Trophoblast cell (in vitro differentiated cells and primary cell): ENCODE measurements around the gene KIFC3.
"Not testable (repeated sequence)": the region's sequence is repeated elsewhere in the genome, so short reads cannot be mapped to it uniquely, and the experiment has no call there.

Experiments used
- DNase-seq, 2 donors: peaks; one replicate each; pipeline ENCODE4 v3.0.0-alpha.2; 2016
- H2AFZ ChIP-seq: 2 replicates; pipeline ENCODE4 v1.6.1; 2013; ENCODE audit warnings: low read length, moderate library complexity, mild to moderate bottlenecking; ENCODE audit not compliant: insufficient read depth, poor library complexity
- H2AK5ac ChIP-seq: 2 replicates; pipeline ENCODE4 v1.6.1; 2013; ENCODE audit warnings: mild to moderate bottlenecking, low read length
- H2BK120ac ChIP-seq: 2 replicates; pipeline ENCODE4 v1.6.1; 2013; ENCODE audit warnings: low read length, mild to moderate bottlenecking, moderate library complexity; ENCODE audit not compliant: insufficient read depth, poor library complexity
- H2BK12ac ChIP-seq: 2 replicates; pipeline ENCODE4 v1.6.1; 2013; ENCODE audit warnings: mild to moderate bottlenecking, low read length, moderate library complexity
- H2BK5ac ChIP-seq: 2 replicates; pipeline ENCODE4 v1.6.1; 2013; ENCODE audit warnings: low read length, low read depth, moderate library complexity, mild to moderate bottlenecking; ENCODE audit not compliant: poor library complexity
- H3K14ac ChIP-seq: 2 replicates; pipeline ENCODE4 v1.6.1; 2013; ENCODE audit warnings: mild to moderate bottlenecking, low read length
- H3K18ac ChIP-seq: 2 replicates; pipeline ENCODE4 v1.6.1; 2013; ENCODE audit warnings: mild to moderate bottlenecking, low read length
- H3K23ac ChIP-seq: 2 replicates; pipeline ENCODE4 v1.6.1; 2013; ENCODE audit warnings: low read length
- H3K27ac ChIP-seq: 2 replicates; pipeline ENCODE4 v1.5.1; 2013; ENCODE audit warnings: low read depth, mild to moderate bottlenecking, inconsistent platforms, low read length, moderate library complexity
- H3K27me3 ChIP-seq: 2 replicates; pipeline ENCODE4 v1.6.1; 2013; ENCODE audit warnings: inconsistent platforms, mild to moderate bottlenecking, low read length, moderate library complexity; ENCODE audit not compliant: insufficient read depth
- H3K36me3 ChIP-seq, 2 experiments: 1 replicate in 1 of 2; 2 replicates in 1 of 2; pipeline ENCODE4 v1.6.1; 2013; ENCODE audit warnings: low read length in 2 of 2, mild to moderate bottlenecking in 2 of 2, moderate library complexity in 1 of 2; ENCODE audit not compliant: insufficient read depth in 2 of 2, control insufficient read depth in 1 of 2
- H3K4ac ChIP-seq: 2 replicates; pipeline ENCODE4 v1.6.1; 2013; ENCODE audit warnings: low read depth, mild to moderate bottlenecking, low read length, moderate library complexity
- H3K4me1 ChIP-seq, 2 experiments: 1 replicate in 1 of 2; 2 replicates in 1 of 2; pipeline ENCODE4 v1.6.1; 2013; ENCODE audit warnings: low read length in 2 of 2, mild to moderate bottlenecking in 2 of 2, moderate library complexity in 1 of 2; ENCODE audit not compliant: insufficient read depth in 2 of 2, control insufficient read depth in 1 of 2
- H3K4me2 ChIP-seq: 2 replicates; pipeline ENCODE4 v1.6.1; 2013; ENCODE audit warnings: inconsistent platforms, mild to moderate bottlenecking, low read length, moderate library complexity
- H3K4me3 ChIP-seq: 2 replicates; pipeline ENCODE4 v1.5.1; 2013; ENCODE audit warnings: mild to moderate bottlenecking, low read depth, low read length, inconsistent platforms
- H3K79me1 ChIP-seq: one replicate; pipeline ENCODE4 v1.6.1; 2013; ENCODE audit warnings: low read length
- H3K79me2 ChIP-seq: 2 replicates; pipeline ENCODE4 v1.6.1; 2013; ENCODE audit warnings: low read length, mild to moderate bottlenecking; ENCODE audit not compliant: control insufficient read depth, insufficient read depth, poor library complexity
- H3K9ac ChIP-seq: 2 replicates; pipeline ENCODE4 v1.6.1; 2013; ENCODE audit warnings: mild to moderate bottlenecking, low read length
- H3K9me3 ChIP-seq: 2 replicates; pipeline ENCODE4 v1.6.1; 2013; ENCODE audit warnings: low read depth, mild to moderate bottlenecking, control low read depth, inconsistent platforms, low read length; ENCODE audit not compliant: insufficient read depth
- H4K12ac ChIP-seq: 2 replicates; pipeline ENCODE4 v1.6.1; 2013; ENCODE audit warnings: low read depth, mild to moderate bottlenecking, low read length, moderate library complexity
- H4K8ac ChIP-seq: 2 replicates; pipeline ENCODE4 v1.6.1; 2013; ENCODE audit warnings: low read depth, mild to moderate bottlenecking, low read length, moderate library complexity
- H4K91ac ChIP-seq: one replicate; pipeline ENCODE4 v1.6.1; 2013; ENCODE audit warnings: low read depth, mild to moderate bottlenecking, low read length, moderate library complexity
- WGBS: extraction: QIAGEN DNeasy Blood & Tissue Kit; methylation state at CpG from one replicate; pipeline ENCODE4 v1.1.7; 2013; ENCODE audit warnings: missing lambda C conversion rate; ENCODE audit not compliant: insufficient read length, insufficient coverage; ENCODE audit errors: extremely low coverage; 5-methylcytosine and 5-hydroxymethylcytosine counted together

The KIFC3 gene

GRCh38 chr16:57714047-57714446 lies 88.2 kb downstream of the KIFC3 start:
- WGBS = no CpG with 5 or more reads among the region's 6 CpGs
- no peak overlapping the region for H3K4me3 ChIP-seq
- no peaks in the 10 kb centered on the region for H3K27me3 ChIP-seq
- H3K4me1 ChIP-seq = no peaks in the 10 kb centered on the region
- no peaks in the 10 kb centered on the region for H3K79me2 ChIP-seq
- no peaks in the 10 kb centered on the region for H3K9me3 ChIP-seq
- H2BK5ac ChIP-seq = no peak overlapping the region
- H3K27ac ChIP-seq = no peak overlapping the region
- H2BK12ac ChIP-seq = no peak overlapping the region
- H3K9ac ChIP-seq = no peak overlapping the region
- no peaks in the 10 kb centered on the region for H3K36me3 ChIP-seq
- no peak overlapping the region for H4K91ac ChIP-seq
- no peak overlapping the region for H3K14ac ChIP-seq
- no peak overlapping the region for H3K4ac ChIP-seq
- no peak overlapping the region for H2AFZ ChIP-seq
- H4K12ac ChIP-seq = no peak overlapping the region
- no peak overlapping the region for H3K4me2 ChIP-seq
- no peak overlapping the region for H4K8ac ChIP-seq
- no peak for DNase-seq
- H3K23ac ChIP-seq = no peak overlapping the region
- no peak overlapping the region for H2AK5ac ChIP-seq
- no peak overlapping the region for H3K18ac ChIP-seq
- H3K79me1 ChIP-seq = no peaks in the 10 kb centered on the region
- no peak overlapping the region for H2BK120ac ChIP-seq

GRCh38 chr16:57713596-57713995 lies 88.7 kb downstream of the KIFC3 start:
- Histone ChIP-seq H3K27me3 (no peaks in the 10 kb centered on the region), H2BK5ac (no peak overlapping the region), H2BK120ac (no peak overlapping the region), H4K91ac (no peak overlapping the region), H3K79me1 (no peaks in the 10 kb centered on the region), H3K79me2 (no peaks in the 10 kb centered on the region), H3K4me2 (no peak overlapping the region), H3K9me3 (no peaks in the 10 kb centered on the region), H3K4ac (no peak overlapping the region), H2BK12ac (no peak overlapping the region), H3K14ac (no peak overlapping the region), H3K36me3 (no peaks in the 10 kb centered on the region), H3K4me1 (no peaks in the 10 kb centered on the region), H2AFZ (no peak overlapping the region), H3K18ac (no peak overlapping the region), H2AK5ac (no peak overlapping the region), H3K9ac (no peak overlapping the region), H3K27ac (no peak overlapping the region), H4K12ac (no peak overlapping the region), H3K4me3 (no peak overlapping the region), H3K23ac (no peak overlapping the region), H4K8ac (no peak overlapping the region)
- no peak for DNase-seq
- no CpG with 5 or more reads among the region's 8 CpGs for WGBS

- H3K36me3 ChIP-seq, H3K4me2 ChIP-seq, H3K27me3 ChIP-seq, H3K14ac ChIP-seq, H3K79me1 ChIP-seq, H3K9ac ChIP-seq, H4K91ac ChIP-seq, H3K79me2 ChIP-seq, H3K4ac ChIP-seq, H3K18ac ChIP-seq, H3K23ac ChIP-seq, H3K27ac ChIP-seq, H2AK5ac ChIP-seq, H3K4me1 ChIP-seq, DNase-seq, H2BK12ac ChIP-seq, H3K4me3 ChIP-seq, H2AFZ ChIP-seq, H3K9me3 ChIP-seq, H2BK5ac ChIP-seq, H4K8ac ChIP-seq, H4K12ac ChIP-seq, H2BK120ac ChIP-seq: not testable (repeated sequence)
- no CpG with 5 or more reads among the region's 6 CpGs for WGBS
These were observed 89.7 kb downstream of the KIFC3 start for GRCh38 chr16:57712569-57712968.

GRCh38 chr16:57711993-57712392 lies 90.3 kb downstream of the KIFC3 start:
- WGBS = no CpG with 5 or more reads among the region's 3 CpGs
- H3K4me3 ChIP-seq = no peak overlapping the region
- H3K79me2 ChIP-seq = no peaks in the 10 kb centered on the region
- no peaks in the 10 kb centered on the region for H3K79me1 ChIP-seq
- no peak for DNase-seq
- H2BK5ac ChIP-seq = no peak overlapping the region
- no peak overlapping the region for H3K27ac ChIP-seq
- no peaks in the 10 kb centered on the region for H3K9me3 ChIP-seq
- no peak overlapping the region for H3K14ac ChIP-seq
- no peak overlapping the region for H3K4me2 ChIP-seq
- H4K12ac ChIP-seq = no peak overlapping the region
- no peak overlapping the region for H2BK120ac ChIP-seq
- H3K4ac ChIP-seq = no peak overlapping the region
- no peak overlapping the region for H3K23ac ChIP-seq
- H2BK12ac ChIP-seq = no peak overlapping the region
- no peaks in the 10 kb centered on the region for H3K4me1 ChIP-seq
- no peak overlapping the region for H2AK5ac ChIP-seq
- H3K18ac ChIP-seq = no peak overlapping the region
- H3K27me3 ChIP-seq = no peaks in the 10 kb centered on the region
- no peak overlapping the region for H2AFZ ChIP-seq
- H4K91ac ChIP-seq = no peak overlapping the region
- H4K8ac ChIP-seq = no peak overlapping the region
- H3K9ac ChIP-seq = no peak overlapping the region
- H3K36me3 ChIP-seq = no peaks in the 10 kb centered on the region
